Cardiac fibroblast (primary cell): ENCODE measurements around the gene TMEM72.
A peak's percentile ranks its signal among the peaks of the same experiment; 100 is the strongest.

Source experiments
- DNase-seq, 2 donors: peaks; one replicate each; pipeline versions ENCODE4 v3.0.0 to v3.0.0-alpha.2; 2010; ENCODE audit warnings: low read depth in 2 of 2
- H3K4me3 ChIP-seq, 2 donors: replicated peaks in 1 of 2; 1 replicate in 1 of 2; 2 replicates in 1 of 2; pipeline ENCODE4 v1.5.1; 2011; ENCODE audit warnings: low read depth in 2 of 2, low read length in 2 of 2, mild to moderate bottlenecking in 2 of 2, moderate library complexity in 1 of 2
- TF ChIP-seq, protein P1 (sequence below): IDR thresholded peaks from one replicate; pipeline ENCODE4 v1.5.1; 2011; ENCODE audit warnings: low read depth, mild to moderate bottlenecking, low read length, inconsistent platforms

The TMEM72 gene

GRCh38 chr10:44936314-44936975, 25.3 kb downstream of the TMEM72 start:
- no peak overlapping the region for H3K4me3 ChIP-seq
- no peak for DNase-seq
- TF ChIP-seq, protein P1, sequence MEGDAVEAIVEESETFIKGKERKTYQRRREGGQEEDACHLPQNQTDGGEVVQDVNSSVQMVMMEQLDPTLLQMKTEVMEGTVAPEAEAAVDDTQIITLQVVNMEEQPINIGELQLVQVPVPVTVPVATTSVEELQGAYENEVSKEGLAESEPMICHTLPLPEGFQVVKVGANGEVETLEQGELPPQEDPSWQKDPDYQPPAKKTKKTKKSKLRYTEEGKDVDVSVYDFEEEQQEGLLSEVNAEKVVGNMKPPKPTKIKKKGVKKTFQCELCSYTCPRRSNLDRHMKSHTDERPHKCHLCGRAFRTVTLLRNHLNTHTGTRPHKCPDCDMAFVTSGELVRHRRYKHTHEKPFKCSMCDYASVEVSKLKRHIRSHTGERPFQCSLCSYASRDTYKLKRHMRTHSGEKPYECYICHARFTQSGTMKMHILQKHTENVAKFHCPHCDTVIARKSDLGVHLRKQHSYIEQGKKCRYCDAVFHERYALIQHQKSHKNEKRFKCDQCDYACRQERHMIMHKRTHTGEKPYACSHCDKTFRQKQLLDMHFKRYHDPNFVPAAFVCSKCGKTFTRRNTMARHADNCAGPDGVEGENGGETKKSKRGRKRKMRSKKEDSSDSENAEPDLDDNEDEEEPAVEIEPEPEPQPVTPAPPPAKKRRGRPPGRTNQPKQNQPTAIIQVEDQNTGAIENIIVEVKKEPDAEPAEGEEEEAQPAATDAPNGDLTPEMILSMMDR, result no peak

GRCh38 chr10:44937196-44938005, 26.3 kb downstream of the TMEM72 start:
- no peak overlapping the region for H3K4me3 ChIP-seq
- DNase-seq, result no peak
- TF ChIP-seq, protein P1, result no peak

- TF ChIP-seq, protein P1, result no peak
- peak in 1 of 2 donors; percentile 43 for DNase-seq
- H3K4me3 ChIP-seq, result no peak overlapping the region
Measured at GRCh38 chr10:44938956-44939355, 27.8 kb downstream of the TMEM72 start.

DNA sequence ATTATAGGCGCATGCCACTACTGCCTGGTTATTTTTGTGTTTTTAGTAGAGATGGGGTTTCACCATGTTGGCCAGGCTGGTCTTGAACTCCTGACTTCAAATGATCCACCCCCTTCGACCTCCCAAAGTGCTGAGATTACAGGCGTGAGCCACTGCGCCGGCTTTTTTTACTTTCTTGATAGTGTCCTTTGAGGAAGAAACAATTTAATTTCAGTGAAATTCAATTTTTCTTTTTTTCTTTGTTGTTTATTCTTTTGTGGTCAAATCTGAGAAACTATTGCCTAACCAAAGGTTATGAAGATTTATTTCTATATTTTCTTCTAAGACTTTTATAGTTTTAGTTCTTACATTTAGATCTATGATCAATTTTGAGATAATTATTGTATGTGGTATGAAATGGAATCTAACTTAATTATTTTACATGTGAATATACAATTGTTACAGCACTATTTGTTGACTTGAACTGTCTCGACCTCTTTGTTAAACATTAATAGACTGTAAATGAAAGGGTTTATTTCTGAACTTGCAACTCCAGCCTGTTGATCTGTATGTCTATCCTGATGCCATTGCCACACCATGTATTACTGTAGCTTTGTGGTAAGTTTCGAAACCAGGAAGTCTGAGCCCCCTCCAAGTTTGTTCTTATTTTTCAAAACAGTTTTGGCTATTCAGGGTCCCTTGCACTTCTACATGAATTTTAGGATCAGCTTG, 28.7 kb downstream of the TMEM72 start:
- TF ChIP-seq, protein P1, result no peak
- no peak for DNase-seq
- H3K4me3 ChIP-seq, result no peak overlapping the region

DNA sequence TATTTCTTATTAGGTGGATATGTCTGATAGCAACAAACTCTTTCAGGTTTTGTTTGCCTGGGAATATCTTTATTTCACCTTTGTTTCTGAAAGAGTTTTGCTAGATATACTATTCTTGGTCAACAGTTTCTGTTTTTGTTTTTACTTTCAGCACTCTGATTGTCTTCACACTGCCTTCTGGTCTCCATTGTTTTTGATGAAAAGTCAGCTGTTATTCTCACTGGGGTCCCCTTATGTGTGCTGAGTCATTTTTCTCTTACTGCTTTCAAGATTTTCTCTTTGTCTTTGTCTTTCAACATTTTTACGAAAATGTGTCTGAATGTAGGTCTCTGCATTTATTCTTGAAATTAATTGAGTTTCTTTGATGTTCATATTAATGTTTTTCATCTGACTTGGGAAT, 33.2 kb downstream of the TMEM72 start:
- TF ChIP-seq, protein P1, result no peak
- no peak overlapping the region for H3K4me3 ChIP-seq
- DNase-seq, result no peak

GRCh38 chr10:44946205-44946604, 35.1 kb downstream of the TMEM72 start:
- TF ChIP-seq, protein P1, result no peak
- peak in 1 of 2 donors; percentile 41 for DNase-seq
- H3K4me3 ChIP-seq, result no peak overlapping the region
